ENCODE results near the gene TTC17.

GRCh38 chr11:43493431-43493830 lies 134.7 kb downstream of the TTC17 start:
- TF ChIP-seq ZFP41 (tag by site-specific recombination; IDR thresholded peaks at IDR 0.05; ENCODE audit: borderline replicate concordance) (no peak), CTCF (tag by site-specific recombination; IDR thresholded peaks at IDR 0.05) (no peak), ZNF645 (tag by site-specific recombination; IDR thresholded peaks at IDR 0.05) (no peak), HOXA7 (CRISPR knock-in tag; IDR thresholded peaks at IDR 0.05; ENCODE audit: borderline replicate concordance) (no peak), TCF7L2 (IDR thresholded peaks at IDR 0.05; ENCODE audit: borderline replicate concordance, low read depth, low read length) (no peak), REST (tag by site-specific recombination; IDR thresholded peaks at IDR 0.05) (no peak), ZNF596 (tag by site-specific recombination; IDR thresholded peaks at IDR 0.05) (no peak), ZBTB20 (tag by site-specific recombination; IDR thresholded peaks at IDR 0.05) (no peak)
